ENCODE data around the gene ZNF436.

Gene ZNF436

GRCh38 chr1:23369335-23370013 lies at the start of gene ZNF436:
Gene ZNF436, minus strand, starts transcription at chr1:23369836. Its CDS starts 1,831 bp downstream, at chr1:23368005.
- no peak for DNase-seq (ENCODE audit: low read depth in 2 of 2)

GRCh38 chr1:23419180-23419579 lies 49.5 kb upstream of the ZNF436 start:
- no peak for DNase-seq (ENCODE audit: low read depth in 2 of 2)

GRCh38 chr1:23417570-23417969 lies 47.9 kb upstream of the ZNF436 start:
- DNase-seq (ENCODE audit: low read depth in 2 of 2): no peak

GRCh38 chr1:23416964-23417363 lies 47.3 kb upstream of the ZNF436 start:
- no peak for DNase-seq (ENCODE audit: low read depth in 2 of 2)

GRCh38 chr1:23408797-23409290 lies 39.2 kb upstream of the ZNF436 start:
- no peak for DNase-seq (ENCODE audit: low read depth in 2 of 2)

- DNase-seq (ENCODE audit: low read depth in 2 of 2): no peak
Observed at GRCh38 chr1:23407016-23407630, 37.5 kb upstream of the ZNF436 start.

GRCh38 chr1:23405946-23406345 lies 36.3 kb upstream of the ZNF436 start:
- DNase-seq (ENCODE audit: low read depth in 2 of 2): no peak

GRCh38 chr1:23403735-23404486 lies 34.3 kb upstream of the ZNF436 start:
- DNase-seq (ENCODE audit: low read depth in 2 of 2): peak; percentile 74 to 81

- no peak for DNase-seq (ENCODE audit: low read depth in 2 of 2)
Observed at GRCh38 chr1:23403355-23403734, 33.7 kb upstream of the ZNF436 start.

GRCh38 chr1:23403038-23403336 lies 33.4 kb upstream of the ZNF436 start:
- no peak for DNase-seq (ENCODE audit: low read depth in 2 of 2)

GRCh38 chr1:23402286-23403037 lies 32.8 kb upstream of the ZNF436 start:
- DNase-seq (ENCODE audit: low read depth in 2 of 2): no peak

- DNase-seq (ENCODE audit: low read depth in 2 of 2): no peak
Observed at GRCh38 chr1:23401313-23401712, 31.7 kb upstream of the ZNF436 start.

GRCh38 chr1:23400324-23401114 lies 30.9 kb upstream of the ZNF436 start:
- DNase-seq (ENCODE audit: low read depth in 2 of 2): no peak

- no peak for DNase-seq (ENCODE audit: low read depth in 2 of 2)
Observed at GRCh38 chr1:23399229-23399628, 29.6 kb upstream of the ZNF436 start.

GRCh38 chr1:23397908-23398307 lies 28.3 kb upstream of the ZNF436 start:
- no peak for DNase-seq (ENCODE audit: low read depth in 2 of 2)

GRCh38 chr1:23396380-23396779 lies 26.7 kb upstream of the ZNF436 start:
- no peak for DNase-seq (ENCODE audit: low read depth in 2 of 2)

GRCh38 chr1:23395849-23396248 lies 26.2 kb upstream of the ZNF436 start:
- no peak for DNase-seq (ENCODE audit: low read depth in 2 of 2)

- no peak for DNase-seq (ENCODE audit: low read depth in 2 of 2)
Observed at GRCh38 chr1:23395154-23395724, 25.6 kb upstream of the ZNF436 start.

- DNase-seq (ENCODE audit: low read depth in 2 of 2): no peak
Observed at GRCh38 chr1:23394684-23395083, 25.0 kb upstream of the ZNF436 start.

GRCh38 chr1:23394181-23394580 lies 24.5 kb upstream of the ZNF436 start:
- no peak for DNase-seq (ENCODE audit: low read depth in 2 of 2)

GRCh38 chr1:23393706-23394105 lies 24.1 kb upstream of the ZNF436 start:
- no peak for DNase-seq (ENCODE audit: low read depth in 2 of 2)

Measured in stimulated activated CD4-positive, alpha-beta T cell treated with anti-CD3 and anti-CD28 coated beads, Interleukin-15, amount 100 ng/mL, for 48 hours (primary cell).